B cell (primary cell): ENCODE results near the gene RBM25.

Source experiments
- CTCF ChIP-seq: fragments of 200-600 bp; IDR thresholded peaks from one replicate; pipeline ENCODE4 v1.8.0; 2022; ENCODE audit warnings: antibody characterized with exemption, mild to moderate bottlenecking
- EZH2 ChIP-seq: IDR thresholded peaks from 2 replicates; pipeline ENCODE4 v1.6.1; 2012; ENCODE audit warnings: borderline replicate concordance, low read depth, mild to moderate bottlenecking, moderate library complexity, low read length; ENCODE audit not compliant: insufficient read depth, poor library complexity, severe bottlenecking

GRCh38 chr14:73146111-73146510, 87.8 kb downstream of the RBM25 start:
- TF ChIP-seq EZH2 (no peak), CTCF (no peak)
